HepG2 (cell line): Measurements from ENCODE around the gene SUPT20HL2.

Experiments
- HINFP ChIP-seq: sonication (generic); formaldehyde crosslinking; IDR thresholded peaks from 2 replicates; pipeline ENCODE4 v1.4.0; 2020; ENCODE audit warnings: low read depth, mild to moderate bottlenecking, missing genetic modification reagents
- JUN ChIP-seq: sonication (generic); formaldehyde crosslinking; IDR thresholded peaks from 2 replicates; pipeline ENCODE4 v1.4.0; 2020; ENCODE audit warnings: mild to moderate bottlenecking, missing genetic modification reagents
- KLF11 ChIP-seq: IDR thresholded peaks from 2 replicates; pipeline ENCODE4 v1.6.1; 2016; ENCODE audit warnings: missing compliant biosample characterization
- ZNF530 ChIP-seq: sonication (generic); formaldehyde crosslinking; IDR thresholded peaks from 2 replicates; pipeline ENCODE4 v1.5.0; 2020; ENCODE audit warnings: low read depth, mild to moderate bottlenecking, missing genetic modification reagents

- TF ChIP-seq HINFP = no peak
- TF ChIP-seq KLF11 (CRISPR knock-in tag) = no peak
- no peak for TF ChIP-seq JUN (CRISPR knock-in tag)
- no peak for TF ChIP-seq ZNF530 (CRISPR knock-in tag)
Observed at GRCh38 chrX:24347881-24348280, 34.0 kb upstream of the SUPT20HL2 start.
